Suprapubic skin (tissue), 4 donors: ENCODE data around the gene PRICKLE3. TPM values are rescaled to one million over a fixed set of nuclear protein-coding genes. Genes with fewer than 3 reads are reported as not detected.
"Not testable (repeated sequence)": the region's sequence is repeated elsewhere in the genome, so short reads cannot be mapped to it uniquely, and the experiment has no call there.

Experiments
- DNase-seq, 2 donors: peaks; one replicate each; pipeline ENCODE4 v3.0.0-alpha.2; 2019; ENCODE audit warnings: low spot score in 2 of 2
- H3K27ac ChIP-seq: fragments of 200-600 bp; sonication (generic); one replicate; pipeline ENCODE4 v1.5.1; 2019
- H3K27me3 ChIP-seq: fragments of 200-600 bp; sonication (generic); one replicate; pipeline ENCODE4 v1.5.1; 2019
- H3K36me3 ChIP-seq: fragments of 200-600 bp; sonication (generic); one replicate; pipeline ENCODE4 v1.5.1; 2019
- H3K4me1 ChIP-seq: fragments of 200-600 bp; sonication (generic); one replicate; pipeline ENCODE4 v1.5.1; 2019
- H3K4me3 ChIP-seq: fragments of 200-600 bp; sonication (generic); one replicate; pipeline ENCODE4 v1.5.1; 2019; ENCODE audit warnings: mild to moderate bottlenecking
- H3K9me3 ChIP-seq: fragments of 200-600 bp; sonication (generic); one replicate; pipeline ENCODE4 v1.5.1; 2019
- EP300 ChIP-seq: sonication (generic); formaldehyde crosslinking; IDR thresholded peaks from one replicate; pipeline ENCODE4 v1.6.1; 2017; ENCODE audit warnings: antibody characterized with exemption
- POLR2A ChIP-seq, 2 donors: fragments of 450-650 bp; IDR thresholded peaks; one replicate each; pipeline ENCODE4 v1.6.1; 2017; ENCODE audit warnings: antibody characterized with exemption in 2 of 2, mild to moderate bottlenecking in 2 of 2, moderate library complexity in 2 of 2
- POLR2AphosphoS5 ChIP-seq, 3 donors: sonication (generic); formaldehyde crosslinking; IDR thresholded peaks; one replicate each; pipeline ENCODE4 v1.6.1; 2017; ENCODE audit warnings: antibody characterized with exemption in 3 of 3
- WGBS: methylation state at CpG from one replicate; pipeline ENCODE4 v1.1.5; 2018; 5-methylcytosine and 5-hydroxymethylcytosine counted together
- total RNA-seq, 4 donors: library from RNA; depleted of rRNA; stranded (reverse); fragments of >200 nt; gene quantifications; one replicate each; pipeline ENCODE4 v1.1.0, GENCODE V29; 2016
- TF ChIP-seq, protein P1 (sequence below), 2 donors: fragments of 200-600 bp in 1 of 2; fragments of 450-650 bp in 1 of 2; sonication (generic) in 1 of 2; IDR thresholded peaks; one replicate each; pipeline ENCODE4 v1.5.1; 2016 to 2019; ENCODE audit warnings: antibody characterized with exemption in 2 of 2, mild to moderate bottlenecking in 1 of 2, moderate library complexity in 1 of 2

The PRICKLE3 gene
- total RNA-seq, 4 donors from 2014 or later, result 20.8 to 47.9 (median 31.1) TPM

DNA sequence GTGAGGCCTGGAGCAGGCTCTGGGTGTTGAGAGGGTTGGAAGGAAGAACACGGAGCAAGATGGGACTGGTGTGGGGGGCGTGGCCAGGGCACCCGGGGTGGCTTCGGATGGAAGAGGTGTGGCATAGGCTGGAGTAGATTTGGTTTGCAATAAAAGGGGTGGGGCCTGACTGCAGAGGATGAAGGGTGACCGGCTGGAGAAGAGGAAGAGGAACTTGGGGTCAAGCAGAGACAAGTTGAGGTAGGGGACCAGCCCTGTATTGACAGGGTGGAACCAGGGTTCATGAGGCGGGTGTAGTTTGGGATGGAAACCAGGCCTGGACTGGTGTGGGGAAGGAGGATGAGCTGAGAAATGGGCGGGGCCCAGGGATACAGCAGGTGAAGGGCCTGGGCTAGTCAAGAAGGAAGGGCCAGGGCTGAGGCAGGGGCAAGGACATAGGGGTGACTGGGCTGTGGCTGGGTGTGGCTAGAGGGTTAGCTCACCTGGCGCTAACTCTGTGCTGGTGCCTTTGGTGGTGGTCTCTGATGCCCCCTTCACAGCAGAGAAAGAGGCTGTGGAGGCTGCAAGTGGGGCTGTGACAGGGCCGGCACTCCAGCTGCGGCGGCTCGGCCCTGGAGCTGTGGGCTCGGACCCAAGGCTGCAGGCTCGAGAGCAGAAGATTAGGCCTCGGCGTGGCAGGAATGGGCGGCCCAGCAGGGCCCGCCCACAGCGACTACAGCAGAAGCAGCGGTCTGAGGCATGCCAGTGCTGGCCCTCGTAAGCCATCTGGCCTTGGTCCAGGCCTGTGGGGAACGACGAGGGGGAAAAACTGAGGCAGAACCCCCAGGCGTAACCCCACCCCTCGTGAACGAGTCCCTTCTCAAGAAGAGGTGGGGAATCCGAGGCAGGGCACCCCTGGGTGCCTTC, 9.5 kb downstream of the PRICKLE3 start:
- Histone ChIP-seq H3K4me1 (peaks cover 30% of the 10 kb centered on the region), H3K4me3 (no peak overlapping the region), H3K27me3 (no peaks in the 10 kb centered on the region), H3K9me3 (no peaks in the 10 kb centered on the region), H3K36me3 (peaks cover 25% of the 10 kb centered on the region), H3K27ac (peak overlapping the region; percentile 59)
- no peak for TF ChIP-seq POLR2A (IDR thresholded peaks at IDR 0.05)
- TF ChIP-seq, protein P1, sequence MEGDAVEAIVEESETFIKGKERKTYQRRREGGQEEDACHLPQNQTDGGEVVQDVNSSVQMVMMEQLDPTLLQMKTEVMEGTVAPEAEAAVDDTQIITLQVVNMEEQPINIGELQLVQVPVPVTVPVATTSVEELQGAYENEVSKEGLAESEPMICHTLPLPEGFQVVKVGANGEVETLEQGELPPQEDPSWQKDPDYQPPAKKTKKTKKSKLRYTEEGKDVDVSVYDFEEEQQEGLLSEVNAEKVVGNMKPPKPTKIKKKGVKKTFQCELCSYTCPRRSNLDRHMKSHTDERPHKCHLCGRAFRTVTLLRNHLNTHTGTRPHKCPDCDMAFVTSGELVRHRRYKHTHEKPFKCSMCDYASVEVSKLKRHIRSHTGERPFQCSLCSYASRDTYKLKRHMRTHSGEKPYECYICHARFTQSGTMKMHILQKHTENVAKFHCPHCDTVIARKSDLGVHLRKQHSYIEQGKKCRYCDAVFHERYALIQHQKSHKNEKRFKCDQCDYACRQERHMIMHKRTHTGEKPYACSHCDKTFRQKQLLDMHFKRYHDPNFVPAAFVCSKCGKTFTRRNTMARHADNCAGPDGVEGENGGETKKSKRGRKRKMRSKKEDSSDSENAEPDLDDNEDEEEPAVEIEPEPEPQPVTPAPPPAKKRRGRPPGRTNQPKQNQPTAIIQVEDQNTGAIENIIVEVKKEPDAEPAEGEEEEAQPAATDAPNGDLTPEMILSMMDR (IDR thresholded peaks at IDR 0.05), result no peak
- no peak for TF ChIP-seq POLR2AphosphoS5 (IDR thresholded peaks at IDR 0.05)
- TF ChIP-seq EP300, result no peak
- peak in 1 of 2 donors; percentile 68 for DNase-seq
- 44% methylated on average over 17 of the region's 27 CpGs for WGBS

DNA sequence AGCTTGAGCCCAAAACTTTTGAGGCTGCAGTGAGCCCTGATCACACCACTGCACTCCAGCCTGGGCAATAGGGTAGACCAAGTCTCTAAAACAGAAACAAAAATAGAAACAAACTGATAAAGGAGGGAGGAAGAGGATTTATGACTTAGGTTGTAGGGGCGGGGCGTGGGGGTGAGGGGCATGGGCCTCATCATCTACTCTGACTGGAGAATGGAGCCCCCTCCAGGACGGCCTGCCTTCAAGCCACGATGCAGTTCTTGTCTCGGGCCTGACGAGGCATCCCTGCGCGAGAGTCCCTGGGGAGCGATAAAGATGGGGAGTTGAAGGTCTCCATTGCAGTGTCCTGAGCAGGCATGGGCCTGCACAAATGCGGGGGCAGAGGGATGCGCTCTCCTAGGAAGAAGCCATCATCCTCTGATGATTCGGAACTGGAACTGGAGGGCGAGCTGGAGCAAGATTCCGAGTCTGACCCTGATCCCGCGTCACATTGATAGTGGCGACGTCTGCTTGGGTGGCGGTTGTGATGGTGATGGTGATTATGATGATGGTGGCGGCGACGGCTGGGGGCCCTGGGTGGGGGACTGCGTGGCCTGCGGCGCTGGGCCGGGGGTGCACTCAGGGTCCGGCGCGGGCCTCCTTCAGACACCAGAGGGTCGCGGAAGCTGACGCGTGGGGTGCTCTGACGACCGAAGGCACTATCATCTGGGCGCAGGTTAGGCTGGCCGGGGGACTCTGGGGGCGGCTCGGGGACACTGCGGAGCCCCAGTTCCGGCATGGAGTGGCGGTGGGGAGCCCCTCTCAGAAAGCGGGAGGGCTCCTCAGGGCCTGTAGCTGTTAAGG, 10.5 kb downstream of the PRICKLE3 start:
- H3K4me3 ChIP-seq, result no peak overlapping the region
- H3K4me1 ChIP-seq, result peaks cover 33% of the 10 kb centered on the region
- peak in 1 of 2 donors; percentile 58 for DNase-seq
- no peak for TF ChIP-seq POLR2A (IDR thresholded peaks at IDR 0.05)
- TF ChIP-seq, protein P1 (IDR thresholded peaks at IDR 0.05), result no peak
- TF ChIP-seq POLR2AphosphoS5 (IDR thresholded peaks at IDR 0.05), result no peak
- peak overlapping the region; percentile 54 for H3K27ac ChIP-seq
- WGBS, result 75% methylated on average over 21 of the region's 43 CpGs
- H3K27me3 ChIP-seq, result no peaks in the 10 kb centered on the region
- no peaks in the 10 kb centered on the region for H3K9me3 ChIP-seq
- peaks cover 25% of the 10 kb centered on the region for H3K36me3 ChIP-seq

DNA sequence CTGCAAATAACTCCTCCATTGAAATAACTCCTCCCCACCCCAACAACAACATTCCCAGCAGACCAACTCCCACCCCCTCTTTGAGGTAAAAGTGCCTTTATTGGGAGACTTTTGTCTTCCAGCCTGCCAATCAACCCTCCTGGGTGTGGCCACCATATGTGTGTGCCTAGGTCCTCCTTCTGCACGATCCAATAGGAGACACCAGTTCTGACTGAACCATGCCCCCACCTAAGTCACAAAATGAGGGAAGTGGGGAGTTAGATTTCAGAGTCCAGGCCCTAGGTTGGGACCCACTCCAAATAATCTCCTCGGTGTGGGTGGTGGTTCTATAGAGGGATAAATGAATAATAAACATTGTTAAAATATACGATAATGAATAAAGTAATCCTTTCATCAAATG, 11.4 kb downstream of the PRICKLE3 start:
- Histone ChIP-seq H3K4me1 (peaks cover 33% of the 10 kb centered on the region), H3K27ac (no peak overlapping the region)

DNA sequence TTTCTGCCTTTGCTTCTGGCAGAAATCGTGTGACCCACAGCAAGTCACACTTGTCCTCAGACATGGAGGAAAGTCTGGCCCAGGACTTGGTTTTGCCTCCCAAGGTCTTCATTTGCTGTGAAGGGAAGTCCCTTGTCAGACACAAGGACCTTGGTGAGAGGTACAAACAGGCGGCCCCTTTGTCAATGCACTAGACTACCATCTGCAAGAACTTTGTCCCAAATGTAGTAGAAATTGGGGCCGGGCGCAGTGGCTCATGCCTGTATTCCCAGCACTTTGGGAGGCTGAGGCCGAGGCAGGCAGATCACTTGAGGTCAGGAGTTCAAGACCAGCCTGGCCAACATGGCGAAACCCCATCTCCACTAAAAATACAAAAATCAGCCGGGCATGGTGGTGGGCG, 12.6 kb downstream of the PRICKLE3 start:
- H3K27me3 ChIP-seq, DNase-seq, H3K9me3 ChIP-seq: not testable (repeated sequence)
- H3K36me3 ChIP-seq, result peaks cover 14% of the 10 kb centered on the region
- peak overlapping the region; percentile 93 for H3K27ac ChIP-seq
- H3K4me3 ChIP-seq, result peak overlapping the region; percentile 64
- peaks cover 33% of the 10 kb centered on the region for H3K4me1 ChIP-seq
- WGBS, result 79% methylated on average over 7 of the region's 8 CpGs

More for the DNA sequence above, 11.4 kb downstream of the PRICKLE3 start:
- H3K9me3 ChIP-seq, result no peaks in the 10 kb centered on the region
- no peak for DNase-seq
- no peaks in the 10 kb centered on the region for H3K27me3 ChIP-seq
- WGBS, result 56% methylated on average over 3 of the region's 3 CpGs
- TF ChIP-seq POLR2AphosphoS5 (IDR thresholded peaks at IDR 0.05) (no peak), EP300 (no peak), POLR2A (IDR thresholded peaks at IDR 0.05) (no peak)
- TF ChIP-seq, protein P1 (IDR thresholded peaks at IDR 0.05), result no peak
- H3K4me3 ChIP-seq, result no peak overlapping the region
- peaks cover 23% of the 10 kb centered on the region for H3K36me3 ChIP-seq

DNA sequence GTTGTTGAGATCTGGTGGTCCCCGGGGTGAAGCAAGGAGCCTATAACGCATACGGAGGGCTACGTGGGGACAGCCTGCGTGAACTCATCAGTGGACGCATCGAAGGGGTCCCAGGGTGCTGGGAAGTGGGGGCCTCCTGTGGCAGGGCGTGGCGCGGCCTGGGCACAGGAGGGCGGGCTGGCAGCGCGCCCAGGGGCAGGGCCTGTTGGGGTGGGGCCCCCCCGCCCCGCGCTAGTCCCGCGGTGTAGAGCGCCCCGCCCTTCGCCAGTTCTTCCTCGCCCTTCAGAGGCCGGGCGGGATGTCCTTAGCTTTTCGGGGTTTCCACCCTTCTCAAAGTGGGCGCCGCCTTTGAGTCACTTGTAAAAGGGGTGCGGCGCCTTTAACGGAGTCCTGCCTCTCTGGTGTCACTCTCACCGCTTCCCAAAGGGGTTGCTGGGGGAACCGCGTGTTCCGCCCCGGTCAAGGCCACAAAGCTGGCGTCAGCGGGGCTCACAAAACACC, 13.8 kb downstream of the PRICKLE3 start:
- H3K27ac ChIP-seq, result peak overlapping the region; percentile 93
- H3K9me3 ChIP-seq, result no peaks in the 10 kb centered on the region
- peak; percentile 83 to 85 for DNase-seq
- H3K36me3 ChIP-seq, result peaks cover 13% of the 10 kb centered on the region
- 49% methylated on average over 19 of the region's 37 CpGs for WGBS
- TF ChIP-seq POLR2AphosphoS5 (IDR thresholded peaks at IDR 0.05) (peak in 1 of 3 donors; percentile 29), POLR2A (IDR thresholded peaks at IDR 0.05) (no peak)
- H3K4me3 ChIP-seq, result peak overlapping the region; percentile 64
- no peaks in the 10 kb centered on the region for H3K27me3 ChIP-seq
- H3K4me1 ChIP-seq, result peaks cover 41% of the 10 kb centered on the region
